Measurements from ENCODE around the gene ABCD2.

- TF ChIP-seq POLR2A (IDR thresholded peaks at IDR 0.05; ENCODE audit: low read length) (no peak), GATA1 (IDR thresholded peaks at IDR 0.05; ENCODE audit: low read depth, low read length) (no peak)
Measured at GRCh38 chr12:39595928-39596327, 23.7 kb downstream of the ABCD2 start.

Data from erythroblast (primary cell).